Vagina (tissue), 2 donors: ENCODE results near the gene ZNF669. TPM values are rescaled to one million over a fixed set of nuclear protein-coding genes. Genes with fewer than 3 reads are reported as not detected.
"Not testable (repeated sequence)": the region's sequence is repeated elsewhere in the genome, so short reads cannot be mapped to it uniquely, and the experiment has no call there.

Source experiments
- DNase-seq, 2 donors: peaks; one replicate each; pipeline ENCODE4 v3.0.0-alpha.2; 2017; ENCODE audit errors: extremely low spot score in 2 of 2
- H3K27ac ChIP-seq: fragments of 200-600 bp; sonication (generic); one replicate; pipeline ENCODE4 v1.5.1; 2019
- H3K27me3 ChIP-seq: fragments of 200-600 bp; sonication (generic); one replicate; pipeline ENCODE4 v1.5.1; 2019
- H3K36me3 ChIP-seq, 2 donors: fragments of 200-600 bp; sonication (generic); one replicate each; pipeline ENCODE4 v1.5.1; 2017 to 2019
- H3K4me1 ChIP-seq: fragments of 200-600 bp; sonication (generic); one replicate; pipeline ENCODE4 v1.5.1; 2019
- H3K4me3 ChIP-seq, 2 donors: fragments of 200-600 bp; sonication (generic); 1 replicate in 1 of 2; 2 replicates in 1 of 2; pipeline ENCODE4 v1.5.1; 2016 to 2019
- H3K9me3 ChIP-seq: fragments of 200-600 bp; sonication (generic); one replicate; pipeline ENCODE4 v1.5.1; 2019
- POLR2A ChIP-seq, 2 donors: fragments of 450-650 bp; IDR thresholded peaks; one replicate each; pipeline ENCODE4 v1.6.1; 2017; ENCODE audit warnings: antibody characterized with exemption in 2 of 2, mild to moderate bottlenecking in 2 of 2, moderate library complexity in 2 of 2
- POLR2AphosphoS5 ChIP-seq, 2 donors: sonication (generic); formaldehyde crosslinking; IDR thresholded peaks; one replicate each; pipeline ENCODE4 v1.9.0; 2017; ENCODE audit warnings: antibody characterized with exemption in 2 of 2, mild to moderate bottlenecking in 2 of 2, low read depth in 1 of 2; ENCODE audit not compliant: insufficient read depth in 1 of 2
- intact Hi-C: fragments of 100-400 bp; cut with DNase I; formaldehyde crosslinking; loops from one replicate; pipeline ENCODE4 v1.15.1; 2023
- total RNA-seq: library from RNA; depleted of rRNA; stranded (reverse); fragments of >200 nt; gene quantifications from one replicate; pipeline ENCODE4 v1.2.3, GENCODE V29; 2016
- TF ChIP-seq, protein P1 (sequence below), 3 experiments: fragments of 450-650 bp in 2 of 3; fragments of 200-600 bp in 1 of 3; sonication (generic) in 1 of 3; IDR thresholded peaks; one replicate each; pipeline ENCODE4 v1.5.1; 2017 to 2019; ENCODE audit warnings: antibody characterized with exemption in 3 of 3, mild to moderate bottlenecking in 2 of 3, moderate library complexity in 2 of 3

ZNF669 gene
- total RNA-seq, 1 donor from 2014 or later = 5.4 TPM

- Histone ChIP-seq H3K27me3 (no peaks in the 10 kb centered on the region), H3K4me1 (peaks cover 6% of the 10 kb centered on the region), H3K36me3 (peaks cover 0 to 9% of the 10 kb centered on the region in 2 donors), H3K4me3 (no peak overlapping the region), H3K9me3 (peaks cover 11% of the 10 kb centered on the region), H3K27ac (no peak overlapping the region)
- TF ChIP-seq, protein P1, sequence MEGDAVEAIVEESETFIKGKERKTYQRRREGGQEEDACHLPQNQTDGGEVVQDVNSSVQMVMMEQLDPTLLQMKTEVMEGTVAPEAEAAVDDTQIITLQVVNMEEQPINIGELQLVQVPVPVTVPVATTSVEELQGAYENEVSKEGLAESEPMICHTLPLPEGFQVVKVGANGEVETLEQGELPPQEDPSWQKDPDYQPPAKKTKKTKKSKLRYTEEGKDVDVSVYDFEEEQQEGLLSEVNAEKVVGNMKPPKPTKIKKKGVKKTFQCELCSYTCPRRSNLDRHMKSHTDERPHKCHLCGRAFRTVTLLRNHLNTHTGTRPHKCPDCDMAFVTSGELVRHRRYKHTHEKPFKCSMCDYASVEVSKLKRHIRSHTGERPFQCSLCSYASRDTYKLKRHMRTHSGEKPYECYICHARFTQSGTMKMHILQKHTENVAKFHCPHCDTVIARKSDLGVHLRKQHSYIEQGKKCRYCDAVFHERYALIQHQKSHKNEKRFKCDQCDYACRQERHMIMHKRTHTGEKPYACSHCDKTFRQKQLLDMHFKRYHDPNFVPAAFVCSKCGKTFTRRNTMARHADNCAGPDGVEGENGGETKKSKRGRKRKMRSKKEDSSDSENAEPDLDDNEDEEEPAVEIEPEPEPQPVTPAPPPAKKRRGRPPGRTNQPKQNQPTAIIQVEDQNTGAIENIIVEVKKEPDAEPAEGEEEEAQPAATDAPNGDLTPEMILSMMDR (IDR thresholded peaks at IDR 0.05) = no peak
- TF ChIP-seq POLR2A (IDR thresholded peaks at IDR 0.05) = no peak
- no peak for TF ChIP-seq POLR2AphosphoS5 (IDR thresholded peaks at IDR 0.05; ENCODE audit: insufficient read depth in 1 of 2, low read depth in 1 of 2)
- intact Hi-C loops = no loop called here
- no peak for DNase-seq
Observed at GRCh38 chr1:247131236-247131635, 27.1 kb upstream of the ZNF669 start.

DNA sequence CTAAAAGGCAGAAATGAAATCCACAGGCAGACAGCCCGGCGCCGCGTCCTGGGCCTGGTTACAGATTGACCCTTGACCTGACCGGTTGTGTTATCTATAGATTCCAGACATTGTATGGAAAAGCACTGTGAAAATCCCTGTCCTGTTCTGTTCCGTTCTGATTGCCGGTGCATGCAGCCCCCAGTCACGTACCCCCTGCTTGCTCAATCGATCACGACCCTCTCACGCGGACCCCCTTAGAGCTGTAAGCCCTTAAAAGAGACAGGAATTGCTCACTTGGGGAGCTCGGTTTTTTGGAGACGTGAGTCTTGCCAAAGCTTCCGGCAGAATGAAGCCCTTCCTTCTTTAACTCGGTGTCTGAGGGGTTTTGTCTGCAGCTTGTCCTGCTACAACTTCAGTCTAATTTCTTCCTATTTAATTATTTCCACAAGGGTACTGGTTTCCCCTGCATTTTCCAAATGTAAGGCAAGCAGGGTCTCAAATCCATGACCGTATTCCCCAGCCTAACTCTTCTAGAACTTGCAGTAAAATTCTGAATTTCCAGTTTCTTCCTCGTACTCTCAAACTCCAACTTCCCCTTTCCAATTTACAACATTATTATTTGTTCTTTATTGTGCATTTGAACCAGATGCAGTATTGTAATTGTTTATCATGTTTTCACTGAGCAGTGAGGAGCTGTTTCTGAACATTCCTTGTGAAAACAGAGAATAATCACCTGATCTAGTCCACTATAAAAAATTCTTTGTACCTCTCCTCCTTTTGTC is 23.5 kb upstream of the ZNF669 start:
- H3K27me3 ChIP-seq, H3K27ac ChIP-seq, H3K9me3 ChIP-seq, H3K4me1 ChIP-seq, H3K36me3 ChIP-seq, DNase-seq, intact Hi-C loops: not testable (repeated sequence)
- peak overlapping the region in 1 of 2 donors; percentile 9 for H3K4me3 ChIP-seq

GRCh38 chr1:247126601-247127000 is 22.4 kb upstream of the ZNF669 start:
- H3K36me3 ChIP-seq, H3K9me3 ChIP-seq, H3K27ac ChIP-seq, intact Hi-C loops, H3K4me1 ChIP-seq, H3K4me3 ChIP-seq, DNase-seq, H3K27me3 ChIP-seq: not testable (repeated sequence)

DNA sequence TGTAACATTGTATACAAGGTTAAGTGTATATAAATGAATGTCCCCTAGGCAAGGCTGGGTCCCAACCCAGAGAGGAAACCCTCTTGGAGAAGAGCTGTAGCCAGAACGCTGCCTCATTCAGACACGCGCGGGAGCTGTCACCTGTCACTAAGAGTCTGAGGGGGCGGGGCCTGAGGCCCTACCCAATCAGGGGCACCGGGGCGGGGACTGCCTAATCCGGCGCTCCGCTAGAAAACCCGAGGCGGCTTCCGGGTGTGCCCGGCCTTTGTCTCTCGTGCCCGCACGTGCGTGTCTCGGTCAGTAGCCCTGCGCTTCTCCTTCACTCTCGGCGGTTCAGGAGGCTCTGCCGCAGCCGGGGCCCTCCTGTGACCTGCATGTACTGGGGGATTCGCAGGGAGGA is 22.0 kb upstream of the ZNF669 start:
- H3K9me3 ChIP-seq, DNase-seq, H3K27me3 ChIP-seq, intact Hi-C loops, H3K4me3 ChIP-seq, H3K4me1 ChIP-seq, H3K36me3 ChIP-seq, H3K27ac ChIP-seq: not testable (repeated sequence)

GRCh38 chr1:247121382-247121781 is 17.2 kb upstream of the ZNF669 start:
- Histone ChIP-seq H3K9me3 (no peaks in the 10 kb centered on the region), H3K4me3 (no peak overlapping the region), H3K4me1 (no peaks in the 10 kb centered on the region), H3K27ac (no peak overlapping the region), H3K36me3 (no peaks in the 10 kb centered on the region), H3K27me3 (no peaks in the 10 kb centered on the region)
- TF ChIP-seq POLR2A (IDR thresholded peaks at IDR 0.05) (no peak), POLR2AphosphoS5 (IDR thresholded peaks at IDR 0.05; ENCODE audit: insufficient read depth in 1 of 2, low read depth in 1 of 2) (no peak)
- TF ChIP-seq, protein P1 (IDR thresholded peaks at IDR 0.05) = no peak
- no peak for DNase-seq
- intact Hi-C loops = no loop called here

DNA sequence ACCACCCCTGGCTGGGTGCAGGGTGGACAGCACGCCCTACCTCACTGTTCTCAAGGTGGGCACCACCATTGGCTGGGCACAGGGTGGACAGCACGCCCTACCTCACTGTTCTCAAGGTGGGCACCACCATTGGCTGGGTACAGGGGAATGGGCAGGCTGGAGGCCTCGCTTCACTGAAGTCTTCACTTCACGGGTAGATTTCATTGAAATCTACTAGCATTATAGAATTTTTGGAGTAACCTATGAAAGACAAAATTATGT is 16.2 kb upstream of the ZNF669 start:
- H3K27me3 ChIP-seq, DNase-seq, H3K27ac ChIP-seq, H3K9me3 ChIP-seq, H3K4me1 ChIP-seq, intact Hi-C loops, H3K36me3 ChIP-seq, H3K4me3 ChIP-seq: not testable (repeated sequence)

DNA sequence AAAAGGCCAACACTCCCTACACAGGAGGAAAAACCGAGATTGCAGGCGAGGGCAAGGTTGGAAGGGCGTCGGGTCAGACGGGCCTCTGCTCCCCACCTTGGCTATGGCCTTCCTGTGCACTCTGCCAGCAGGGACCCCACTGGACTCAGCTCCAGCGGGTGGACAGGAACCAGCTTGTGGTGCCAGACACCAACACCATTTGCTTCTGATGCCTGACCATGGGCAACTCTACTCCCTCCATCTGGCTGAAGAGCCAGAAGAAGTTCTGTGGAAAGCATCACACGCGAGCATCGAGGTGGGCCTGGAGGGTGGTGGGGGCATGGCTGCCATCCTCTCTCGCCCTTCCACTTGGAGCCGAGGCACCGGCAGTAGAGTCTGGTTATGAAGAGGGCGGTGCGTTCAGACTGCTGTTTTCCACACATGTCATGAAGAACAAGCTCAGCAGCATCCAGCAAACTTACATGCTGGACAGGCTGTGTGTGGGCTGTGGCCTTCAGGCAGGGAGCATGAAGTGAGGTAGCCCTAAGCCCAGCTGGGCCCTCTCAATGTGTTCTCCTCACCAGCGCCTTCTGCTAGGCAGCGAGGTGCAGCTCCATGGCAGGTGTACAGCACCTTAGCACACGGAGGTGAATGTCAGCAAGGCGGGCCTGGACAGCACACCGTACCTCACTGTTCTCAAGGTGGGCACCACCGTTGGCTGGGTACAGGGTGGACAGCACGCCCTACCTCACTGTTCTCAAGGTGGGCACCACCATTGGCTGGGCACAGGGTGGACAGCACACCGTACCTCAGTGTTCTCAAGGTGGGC is 15.6 kb upstream of the ZNF669 start:
- no peaks in the 10 kb centered on the region for H3K36me3 ChIP-seq
- intact Hi-C loops = no loop called here
- H3K4me3 ChIP-seq = no peak overlapping the region
- no peaks in the 10 kb centered on the region for H3K9me3 ChIP-seq
- no peaks in the 10 kb centered on the region for H3K27me3 ChIP-seq
- no peaks in the 10 kb centered on the region for H3K4me1 ChIP-seq
- no peak overlapping the region for H3K27ac ChIP-seq
- TF ChIP-seq, protein P1 (IDR thresholded peaks at IDR 0.05) = no peak
- TF ChIP-seq POLR2A (IDR thresholded peaks at IDR 0.05) (no peak), POLR2AphosphoS5 (IDR thresholded peaks at IDR 0.05; ENCODE audit: insufficient read depth in 1 of 2, low read depth in 1 of 2) (no peak)
- DNase-seq = no peak
